Measurements from ENCODE around the gene UNC5C.

UNC5C gene

DNA sequence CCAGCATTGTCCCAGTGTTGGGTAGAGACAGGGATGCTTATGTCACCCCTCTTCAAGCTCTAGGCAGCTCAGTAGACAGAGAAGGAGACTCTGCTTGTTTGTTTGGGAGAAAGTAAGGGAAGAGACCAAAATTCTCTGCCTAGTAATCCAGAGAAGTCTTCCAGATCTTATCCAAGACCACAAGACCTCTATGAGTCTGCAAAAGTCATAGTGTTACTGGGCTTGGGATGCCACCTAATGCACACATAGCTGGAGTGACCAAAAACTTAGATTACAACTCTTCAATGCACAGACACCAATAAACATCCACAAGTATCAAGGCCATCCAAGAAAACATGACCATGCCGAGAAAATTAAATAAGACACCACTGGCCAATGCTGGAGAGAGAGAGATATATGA, 205.5 kb downstream of the UNC5C start:
- no peak for DNase-seq (ENCODE audit: low spot score)

DNA sequence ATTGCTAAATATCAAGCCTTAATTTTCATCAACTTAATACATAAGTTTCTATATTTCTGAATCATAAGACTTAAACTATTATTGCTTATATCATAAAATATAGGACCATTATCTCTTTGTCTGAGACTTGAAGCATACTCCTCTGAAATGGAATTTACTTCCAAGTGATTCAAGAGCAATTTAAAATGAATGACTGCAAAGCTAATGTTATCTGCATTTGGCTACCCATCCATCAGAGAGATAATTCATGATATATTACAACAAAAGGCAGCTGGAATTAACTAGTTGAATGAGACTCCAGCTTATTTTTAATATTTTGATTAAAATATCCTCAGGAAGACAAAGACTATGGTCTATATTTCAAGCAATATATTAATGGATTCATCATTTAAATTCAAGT, 208.6 kb downstream of the UNC5C start:
- no peak for DNase-seq (ENCODE audit: low spot score)

DNA sequence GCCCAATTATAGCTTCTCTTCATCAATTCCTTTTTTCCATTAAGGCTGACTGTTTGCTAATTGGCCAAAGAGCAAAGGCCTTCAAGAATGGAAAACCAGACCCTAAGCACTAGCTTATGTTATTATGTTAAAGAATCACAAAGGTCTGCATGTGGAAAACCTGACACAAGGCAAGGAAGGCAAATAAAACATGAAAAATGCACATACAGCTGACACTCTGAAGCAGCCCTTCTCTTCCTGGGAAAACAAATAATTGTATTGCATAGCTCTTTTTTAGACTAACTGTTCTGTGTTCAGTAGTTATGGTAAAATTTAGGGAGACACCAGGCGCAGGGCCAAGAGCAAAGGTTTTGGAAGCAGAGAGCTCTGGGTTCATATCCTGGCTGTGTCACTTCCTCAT, 223.1 kb downstream of the UNC5C start:
- no peak for DNase-seq (ENCODE audit: low spot score)

DNA sequence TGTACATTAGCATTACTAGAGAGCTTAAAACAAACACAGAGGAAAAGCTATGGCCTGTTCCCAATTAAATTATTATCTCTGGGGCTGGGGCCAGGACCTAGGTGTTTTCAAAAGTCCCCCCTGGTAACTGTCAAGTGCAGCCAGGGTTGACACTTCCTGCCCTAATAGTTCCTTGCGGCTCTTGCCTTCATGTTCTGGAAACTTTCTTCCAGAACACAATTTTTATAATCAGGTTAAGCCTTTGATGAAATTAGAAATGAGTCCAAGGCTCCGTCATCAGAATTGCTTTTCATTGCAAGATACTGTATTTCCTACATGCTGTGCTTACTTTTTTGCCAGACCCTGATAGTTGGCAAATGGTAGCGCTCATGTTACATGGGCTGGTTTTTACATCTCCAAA, 229.6 kb downstream of the UNC5C start:
- DNase-seq (ENCODE audit: low spot score): no peak

DNA sequence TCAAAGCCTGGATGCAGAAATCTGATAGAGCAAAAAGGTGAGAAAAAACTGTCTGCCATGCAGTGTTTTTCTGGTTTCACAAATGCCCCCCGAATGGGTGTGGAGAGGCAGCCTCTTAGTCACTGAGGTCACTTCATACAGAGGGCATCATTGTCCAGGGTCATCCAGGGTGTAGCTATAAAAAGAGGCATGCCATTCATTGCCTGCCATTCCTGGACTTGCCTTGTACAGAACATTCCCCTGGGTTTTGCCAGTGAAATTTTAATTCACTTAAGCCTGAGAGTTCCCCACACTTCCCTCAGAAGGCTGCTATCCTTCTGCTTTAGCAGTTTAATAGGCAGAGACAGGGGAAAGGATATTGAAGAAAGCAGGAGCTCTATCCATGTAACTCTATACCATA, 230.3 kb downstream of the UNC5C start:
- no peak for DNase-seq (ENCODE audit: low spot score)

DNA sequence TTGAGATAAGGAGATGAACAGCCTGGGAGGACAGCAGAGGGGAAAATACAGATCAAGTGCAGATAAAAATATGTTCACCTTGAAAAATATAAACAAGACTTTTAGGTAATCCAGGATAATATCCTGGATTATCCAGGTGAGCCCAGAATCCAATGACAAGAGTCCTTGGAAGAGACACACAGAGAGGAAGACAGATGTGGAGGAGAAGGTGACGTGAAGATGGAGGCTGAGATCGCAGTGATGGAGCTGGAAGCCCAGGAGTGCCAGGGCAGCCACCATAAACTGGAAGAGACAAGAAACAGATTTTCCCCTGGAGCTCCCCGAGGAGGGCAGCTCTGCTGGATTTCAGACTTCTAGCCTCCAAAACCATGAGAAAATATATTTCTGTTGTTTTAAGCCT, 230.7 kb downstream of the UNC5C start:
- no peak for DNase-seq (ENCODE audit: low spot score)

DNA sequence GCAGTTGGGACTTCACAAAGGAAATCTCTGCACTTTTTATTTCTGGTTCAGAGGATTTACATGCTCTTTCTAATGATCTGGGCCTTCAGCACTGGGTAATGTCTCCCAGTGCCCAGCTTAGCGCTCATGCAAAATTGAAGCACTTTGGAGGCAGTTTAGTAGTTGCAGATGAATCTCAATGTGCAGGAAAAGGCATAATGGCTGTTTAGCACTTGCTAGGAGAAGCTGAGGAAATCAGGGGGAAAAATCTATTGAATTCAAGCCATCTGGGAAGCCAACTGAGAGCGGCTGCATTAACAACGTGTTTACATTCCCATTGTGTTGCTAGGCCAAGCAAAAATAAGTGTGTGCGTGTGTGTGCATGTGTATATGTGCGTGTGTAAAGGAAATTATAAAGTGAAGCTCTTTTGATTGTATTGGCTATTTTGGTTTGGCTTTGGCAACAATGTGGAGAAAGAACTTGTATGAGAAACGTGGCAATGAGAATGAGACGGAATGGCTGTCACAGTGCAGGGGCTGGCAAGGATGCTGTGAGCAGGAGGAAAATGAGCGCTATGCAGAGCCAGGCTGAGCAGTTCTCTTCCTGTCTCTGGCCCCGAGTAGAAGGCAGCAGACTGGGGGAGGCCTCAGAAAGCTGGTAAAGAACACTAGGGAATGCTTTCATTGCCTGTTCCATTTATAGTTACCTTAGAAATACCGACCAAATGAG, 231.5 kb downstream of the UNC5C start:
- DNase-seq (ENCODE audit: low spot score): no peak

DNA sequence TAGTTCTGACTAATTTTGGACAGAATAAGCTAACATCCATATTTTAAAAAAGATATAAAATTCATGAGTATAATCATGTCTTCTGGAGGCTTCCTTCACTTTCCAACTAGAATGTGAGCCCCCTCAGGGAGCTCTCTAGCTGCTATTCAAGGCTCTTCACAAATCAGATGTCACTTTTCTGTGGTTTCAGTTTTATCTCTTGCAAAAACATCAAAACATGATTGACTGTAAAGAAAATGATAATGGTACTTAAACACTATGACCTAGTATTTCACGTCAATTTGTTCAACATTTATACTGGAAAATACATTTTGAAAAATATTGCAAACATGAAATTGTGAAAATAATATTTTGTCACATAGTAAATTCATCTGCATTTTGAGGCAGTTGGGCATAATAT, 234.2 kb downstream of the UNC5C start:
- DNase-seq (ENCODE audit: low spot score): no peak

DNA sequence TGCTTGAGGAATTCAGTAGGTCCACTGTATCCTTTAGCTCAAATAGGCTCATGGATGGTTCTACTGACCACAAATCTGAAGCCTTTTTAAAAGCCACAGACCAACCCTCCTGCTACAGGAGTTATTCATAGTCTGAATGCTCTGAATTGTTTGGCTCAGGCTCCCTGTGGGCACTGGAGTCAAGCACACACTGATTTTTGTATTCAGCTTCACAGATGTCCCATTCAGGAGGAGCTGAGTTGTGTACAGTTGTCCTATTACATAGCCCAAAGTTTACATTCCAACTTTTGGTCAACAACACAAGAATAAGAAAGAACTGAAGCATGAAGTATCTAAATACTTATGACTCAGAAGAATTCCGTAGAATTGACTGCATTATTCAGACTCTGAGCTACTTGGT, 243.9 kb downstream of the UNC5C start:
- DNase-seq (ENCODE audit: low spot score): peak; percentile 71

DNA sequence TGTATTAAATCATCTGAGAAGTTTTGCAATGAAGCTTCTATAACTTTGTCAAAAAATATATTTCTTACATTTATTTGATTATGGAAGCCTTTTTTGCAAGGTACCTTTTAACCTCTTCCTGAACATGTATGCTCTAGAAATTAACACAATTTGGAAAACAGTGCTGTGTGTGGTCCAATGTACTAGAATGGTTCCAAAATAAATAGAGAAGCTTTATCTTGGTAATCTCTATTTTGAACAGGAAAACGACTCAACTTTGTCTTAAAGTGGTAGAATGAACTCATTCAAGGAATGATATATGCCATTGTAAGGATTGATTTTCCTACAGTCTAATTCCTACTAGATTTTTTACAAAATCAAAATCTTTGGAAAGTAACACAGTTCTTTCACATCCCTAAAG, 248.5 kb downstream of the UNC5C start:
- DNase-seq (ENCODE audit: low spot score): no peak

DNA sequence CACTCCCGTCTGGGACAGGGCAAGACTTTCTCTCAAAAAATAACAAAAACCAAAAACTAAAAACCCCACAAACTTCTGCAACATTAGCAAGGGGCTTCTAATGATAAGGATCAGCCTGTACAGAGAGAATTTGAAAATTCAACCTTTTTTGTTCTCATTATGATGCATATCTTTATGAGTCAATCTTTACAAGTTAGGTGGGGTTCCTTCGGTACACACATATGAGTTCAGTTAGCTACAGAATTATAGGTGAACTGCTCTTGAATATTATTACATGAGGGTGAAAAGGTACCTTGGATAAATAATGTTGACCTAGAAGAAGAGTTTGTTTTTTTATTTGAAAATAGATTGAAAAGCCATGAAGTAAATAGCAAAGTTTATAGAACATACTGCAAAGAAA, 252.7 kb downstream of the UNC5C start:
- no peak for DNase-seq (ENCODE audit: low spot score)

DNA sequence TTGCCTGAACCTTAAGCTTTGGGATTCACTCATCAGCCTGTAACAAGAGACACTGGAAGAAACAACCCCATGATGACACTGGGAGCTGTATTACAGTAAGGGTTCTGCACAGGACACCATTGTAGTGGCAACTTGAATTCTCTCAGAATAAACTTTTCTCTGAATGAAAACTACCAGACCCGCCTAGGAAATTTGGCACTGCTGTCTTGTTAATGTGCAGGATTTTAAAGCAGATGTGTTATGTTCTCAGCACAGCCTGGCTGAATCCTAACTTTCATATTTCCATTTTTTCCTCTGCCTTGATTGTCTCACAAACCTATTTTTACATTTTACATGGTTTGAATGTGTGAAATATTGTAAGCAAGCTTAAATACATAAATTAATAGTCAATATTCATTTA, 253.6 kb downstream of the UNC5C start:
- DNase-seq (ENCODE audit: low spot score): no peak

DNA sequence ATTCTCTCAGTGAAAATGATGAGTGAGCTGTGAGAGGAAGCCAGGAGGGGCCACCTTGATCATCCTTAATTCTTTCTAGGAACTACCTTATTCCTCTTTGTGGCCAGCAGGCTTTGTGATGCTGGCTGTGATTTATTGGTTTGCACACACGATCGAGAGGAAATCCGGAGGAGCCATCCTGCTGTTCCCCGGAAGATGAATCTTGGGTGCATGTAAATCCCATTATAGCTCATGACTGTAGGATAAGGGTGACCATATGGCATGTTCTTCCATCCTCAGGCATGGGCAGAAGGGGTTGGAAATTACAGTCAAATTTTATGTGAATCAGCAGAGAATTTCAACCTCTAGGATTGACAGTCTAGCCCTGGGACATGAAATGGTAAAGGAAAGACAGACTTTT, 254.5 kb downstream of the UNC5C start:
- DNase-seq (ENCODE audit: low spot score): no peak

DNA sequence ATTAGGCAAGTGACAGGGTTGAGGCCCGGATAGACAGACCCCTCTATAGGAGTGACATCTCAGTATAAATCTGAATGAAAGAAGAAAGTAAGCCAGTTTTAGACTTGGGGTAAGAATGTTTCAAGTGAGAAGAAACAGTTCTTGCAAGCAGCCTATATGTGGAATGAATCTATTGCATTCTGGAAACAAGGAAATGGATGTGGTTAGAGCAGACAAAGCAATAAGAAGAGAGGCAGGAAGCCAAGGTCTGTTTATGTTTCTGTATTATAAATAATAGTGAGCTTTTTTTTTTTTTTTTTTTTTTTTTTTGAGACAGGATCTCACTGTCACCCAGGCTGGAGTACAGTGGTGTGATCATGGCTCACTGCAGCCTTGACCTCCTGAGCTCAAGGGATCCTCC, 255.8 kb downstream of the UNC5C start:
- DNase-seq (ENCODE audit: low spot score): no peak

DNA sequence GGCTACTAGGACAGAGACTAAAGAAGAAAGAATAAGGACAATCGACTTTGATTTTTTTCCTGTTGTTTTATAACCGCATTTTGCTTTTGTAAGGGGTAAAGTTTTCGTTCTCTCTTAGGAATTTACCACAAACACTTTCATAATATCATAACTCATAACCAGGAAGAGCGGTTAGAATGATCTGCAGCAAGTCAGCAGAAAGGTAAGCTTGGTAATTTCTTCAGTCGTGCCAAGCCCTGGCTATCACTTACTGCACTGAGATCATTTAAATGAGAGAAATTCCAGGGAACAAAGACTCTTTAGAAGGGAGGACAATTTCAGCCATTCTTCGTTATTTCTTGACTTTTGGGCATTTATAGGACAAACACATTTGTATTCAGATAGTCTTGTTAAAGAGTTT, 258.1 kb downstream of the UNC5C start:
- DNase-seq (ENCODE audit: low spot score): peak; percentile 41

DNA sequence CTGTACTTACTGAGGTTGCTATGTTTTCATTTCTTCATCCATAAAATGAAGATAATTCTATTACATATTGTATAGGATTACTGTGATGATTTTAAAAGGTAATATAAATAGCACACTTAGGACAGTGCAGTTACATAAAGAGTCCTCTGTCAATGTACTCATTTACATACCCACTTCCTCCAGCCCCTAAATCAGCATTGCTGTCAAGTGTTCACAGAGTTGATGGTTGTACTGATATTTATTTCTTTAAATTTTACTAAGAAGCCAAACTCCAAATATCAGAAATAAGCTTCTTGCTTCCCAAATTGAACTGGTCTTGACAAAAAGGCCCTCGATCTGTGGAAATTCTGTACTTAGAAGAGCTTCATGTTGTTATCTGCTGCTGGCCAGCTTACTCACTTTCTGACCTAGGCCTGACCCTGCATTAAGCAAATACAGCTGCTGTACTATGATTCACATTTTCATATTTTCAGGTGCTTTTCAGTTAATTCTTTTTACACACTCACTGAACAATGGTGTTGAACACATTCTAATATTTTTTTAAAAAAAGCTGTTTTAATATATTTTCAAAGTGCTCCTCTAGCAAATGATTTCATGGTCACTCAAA, 259.6 kb downstream of the UNC5C start:
- DNase-seq (ENCODE audit: low spot score): no peak

DNA sequence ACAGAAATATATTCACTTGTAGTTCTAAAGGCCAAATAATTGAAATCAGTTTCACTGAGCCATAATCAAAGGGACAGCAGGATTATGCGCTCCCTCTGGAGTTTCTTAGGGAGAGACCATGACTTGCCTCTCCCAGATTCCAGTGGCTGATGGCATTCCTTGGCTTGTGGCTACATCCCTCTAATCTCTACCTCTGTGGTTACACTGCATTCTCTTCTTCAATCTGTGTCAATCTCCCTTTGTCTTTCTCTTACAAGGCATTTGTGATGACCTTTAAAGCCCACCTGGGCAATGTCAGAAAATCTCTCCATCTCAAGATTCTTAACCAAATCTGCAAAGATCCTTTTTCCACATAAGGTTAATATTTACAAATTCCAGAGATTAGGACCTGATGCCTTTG, 260.2 kb downstream of the UNC5C start:
- DNase-seq (ENCODE audit: low spot score): no peak

DNA sequence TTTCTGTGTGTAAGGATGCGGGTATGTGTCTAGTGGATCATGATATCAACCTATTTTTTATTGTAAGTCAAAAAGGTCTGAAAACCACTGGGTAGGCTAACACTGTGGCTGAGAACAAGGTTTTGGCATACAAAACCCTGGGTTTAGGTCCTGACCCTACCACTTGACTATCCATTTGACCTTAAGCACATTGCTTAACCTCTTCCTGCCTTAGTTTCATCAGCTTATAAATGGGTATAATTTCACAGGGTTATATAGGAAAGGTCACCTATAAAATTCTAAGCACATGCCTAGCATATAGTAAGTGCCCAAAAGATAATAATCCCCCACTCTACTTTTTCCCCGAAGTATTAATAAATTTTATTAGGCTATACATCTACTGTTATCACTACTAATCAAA, 263.0 kb downstream of the UNC5C start:
- no peak for DNase-seq (ENCODE audit: low spot score)

DNA sequence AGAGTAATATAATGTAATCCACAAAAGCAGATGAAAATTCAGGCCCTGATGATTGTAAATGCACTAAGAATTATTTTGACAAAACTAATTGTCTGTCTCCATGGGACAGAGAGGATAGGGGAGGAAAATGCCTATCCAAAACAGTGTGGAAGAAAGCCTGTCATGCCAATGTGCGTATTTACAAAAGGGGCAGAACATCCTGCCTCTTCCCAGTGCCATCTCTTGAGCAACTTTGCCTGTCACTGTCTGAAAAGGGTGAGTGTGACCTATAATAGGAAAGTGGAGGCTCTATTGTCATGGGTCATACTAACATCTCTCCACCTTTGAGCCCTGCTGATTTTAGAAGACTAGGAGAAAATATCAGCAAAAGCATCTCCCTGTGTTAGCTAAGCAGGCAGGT, 264.1 kb downstream of the UNC5C start:
- DNase-seq (ENCODE audit: low spot score): no peak

DNA sequence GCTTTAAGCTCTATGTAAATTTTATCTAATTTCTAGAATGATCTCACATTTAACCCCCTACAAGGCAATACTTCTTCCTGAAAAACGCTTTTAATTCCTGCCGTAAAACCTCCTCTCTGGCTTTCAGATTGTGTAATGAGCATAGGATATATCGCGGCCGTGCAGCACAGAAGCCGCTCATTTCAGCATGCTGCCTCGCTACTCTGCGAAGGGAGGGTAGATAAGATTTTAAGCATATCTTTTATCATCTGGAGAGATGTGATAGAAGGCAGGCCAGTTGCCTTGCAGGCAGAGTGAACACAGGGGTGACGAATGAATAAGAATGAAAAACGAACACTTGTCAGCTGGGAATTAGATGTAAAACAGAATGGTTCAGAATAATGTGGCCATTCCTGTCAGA, 265.5 kb downstream of the UNC5C start:
- DNase-seq (ENCODE audit: low spot score): no peak

DNA sequence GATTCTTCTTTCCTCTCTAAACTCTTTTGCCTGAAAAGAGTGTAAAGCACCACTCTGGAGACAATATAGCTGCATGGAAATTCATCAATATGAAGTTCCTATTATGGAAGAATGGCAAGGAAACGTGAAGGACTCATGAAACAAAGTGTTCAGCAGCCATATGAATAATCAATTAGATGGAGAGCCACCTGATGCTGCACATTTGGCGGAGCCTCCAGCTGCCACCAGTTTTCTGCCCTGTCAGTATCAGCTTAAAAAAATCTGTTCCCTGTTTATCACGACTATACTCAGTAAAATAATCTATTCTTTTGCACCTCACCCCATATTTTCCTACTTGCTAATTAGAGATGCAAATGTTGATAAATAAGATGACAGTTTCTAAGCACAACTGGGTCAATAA, 276.0 kb downstream of the UNC5C start:
- DNase-seq (ENCODE audit: low spot score): no peak

DNA sequence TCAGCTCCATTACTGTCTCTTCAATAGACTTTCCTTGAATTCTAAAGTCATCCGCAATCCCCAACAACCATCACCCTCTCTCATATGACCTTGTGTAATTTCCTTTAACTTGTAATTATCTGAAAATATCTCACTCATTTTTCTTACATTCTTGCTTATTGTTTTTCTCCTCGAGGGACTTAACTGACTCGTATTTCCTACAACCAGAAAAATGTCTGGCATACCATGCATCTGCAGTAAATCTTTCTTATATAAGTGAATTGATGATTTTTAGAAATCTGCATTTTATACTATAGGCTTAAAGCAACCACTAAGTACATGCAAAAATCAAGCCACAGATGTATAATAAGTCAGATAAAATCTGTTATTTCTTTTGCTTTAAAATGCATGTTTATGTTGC, 276.7 kb downstream of the UNC5C start:
- no peak for DNase-seq (ENCODE audit: low spot score)

DNA sequence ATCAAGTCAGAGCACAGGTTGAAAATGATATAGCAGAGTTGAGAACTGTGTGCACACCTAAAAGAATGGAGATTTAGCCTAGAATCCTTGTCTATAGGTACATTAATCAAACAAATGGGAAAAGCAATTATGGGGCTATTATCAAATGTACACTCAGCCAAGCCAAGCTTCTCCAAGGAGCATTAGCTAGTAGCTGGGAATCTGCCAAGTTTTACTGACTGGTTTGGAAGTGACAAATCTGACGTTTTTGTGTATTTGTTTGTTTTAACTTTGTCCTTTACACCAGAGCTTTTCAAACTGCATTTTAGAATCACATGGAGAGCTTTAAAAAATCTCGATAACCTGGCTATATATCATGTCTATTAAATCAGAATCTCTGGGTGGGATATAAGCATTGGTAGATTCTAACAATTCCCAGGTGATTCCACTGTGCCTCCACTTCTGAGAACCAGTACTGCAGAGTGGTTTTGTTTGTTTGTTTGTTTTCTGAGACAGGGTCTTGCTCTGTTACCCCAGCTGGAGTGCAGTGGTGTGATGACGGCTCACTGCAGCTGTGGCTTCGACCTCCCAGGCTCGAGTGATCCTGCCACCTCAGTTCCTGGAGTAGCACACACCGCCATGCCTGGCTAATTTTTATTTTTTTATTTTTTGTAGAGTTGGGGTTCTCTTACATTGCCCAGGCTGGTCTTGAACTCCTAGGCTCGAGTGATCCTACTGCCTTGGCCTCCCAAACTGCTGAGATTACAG, 279.8 kb downstream of the UNC5C start:
- no peak for DNase-seq (ENCODE audit: low spot score)

DNA sequence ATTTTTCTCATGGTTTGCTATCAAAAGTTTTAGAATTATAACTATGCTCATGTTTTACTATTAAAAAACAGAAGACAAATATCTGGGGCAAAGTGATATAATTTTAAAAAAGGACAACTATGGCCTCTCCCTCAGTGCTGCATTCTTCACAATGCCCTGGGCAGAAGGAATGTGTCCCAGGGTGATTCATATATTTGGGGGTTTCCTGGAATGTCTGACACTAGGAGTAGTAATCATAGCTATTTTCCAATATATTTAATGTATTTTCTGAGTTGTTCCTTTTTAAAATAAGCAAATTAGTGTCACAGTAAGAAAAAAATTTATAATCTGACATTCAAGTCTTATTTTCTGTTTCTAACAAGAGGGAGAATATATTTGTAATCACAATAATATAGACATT, 281.7 kb downstream of the UNC5C start:
- no peak for DNase-seq (ENCODE audit: low spot score)

Data from putamen (tissue), 1 donor.